Breast epithelium (tissue), 4 donors: ENCODE results near the gene LCN2. TPM values are rescaled to one million over a fixed set of nuclear protein-coding genes. Genes with fewer than 3 reads are reported as not detected.

ENCODE experiments used
- DNase-seq, 2 donors: peaks; one replicate each; pipeline ENCODE4 v3.0.0-alpha.2; 2019; ENCODE audit warnings: low spot score in 2 of 2
- H3K27ac ChIP-seq, 2 donors: fragments of 200-600 bp; sonication (generic) in 1 of 2; one replicate each; pipeline ENCODE4 v1.5.1; 2016 to 2019; ENCODE audit warnings: mild to moderate bottlenecking in 1 of 2
- H3K27me3 ChIP-seq, 2 donors: fragments of 200-600 bp; sonication (generic) in 1 of 2; one replicate each; pipeline versions ENCODE4 v1.5.1 to v1.6.0; 2017 to 2019; ENCODE audit warnings: control low read depth in 1 of 2, mild to moderate bottlenecking in 1 of 2
- H3K36me3 ChIP-seq: fragments of 200-600 bp; one replicate; pipeline ENCODE4 v1.5.1; 2019
- H3K4me1 ChIP-seq, 2 donors: fragments of 200-600 bp; sonication (generic); one replicate each; pipeline ENCODE4 v1.5.1; 2016 to 2019; ENCODE audit warnings: control low read depth in 1 of 2
- H3K4me3 ChIP-seq, 3 donors: fragments of 200-600 bp; sonication (generic); 1 replicate in 2 of 3; 2 replicates in 1 of 3; pipeline ENCODE4 v1.5.1; 2016 to 2019; ENCODE audit warnings: mild to moderate bottlenecking in 3 of 3, moderate library complexity in 2 of 3
- H3K9me3 ChIP-seq, 2 donors: fragments of 200-600 bp; sonication (generic) in 1 of 2; one replicate each; pipeline ENCODE4 v1.5.1; 2016 to 2019; ENCODE audit warnings: control low read depth in 1 of 2
- POLR2A ChIP-seq: fragments of 450-650 bp; IDR thresholded peaks from one replicate; pipeline ENCODE4 v1.6.1; 2016; ENCODE audit warnings: antibody characterized with exemption, mild to moderate bottlenecking, moderate library complexity
- POLR2AphosphoS5 ChIP-seq, 3 donors: sonication (generic); formaldehyde crosslinking; IDR thresholded peaks; one replicate each; pipeline ENCODE4 v1.6.1; 2017; ENCODE audit warnings: antibody characterized with exemption in 3 of 3
- intact Hi-C: fragments of 100-400 bp; cut with DNase I; formaldehyde crosslinking; loops from one replicate; pipeline ENCODE4 v1.15.1; 2023; ENCODE audit warnings: low total_unique reads
- total RNA-seq, 3 donors: library from RNA; depleted of rRNA; stranded (reverse); fragments of >200 nt; gene quantifications; one replicate each; pipeline ENCODE4 v1.1.0, GENCODE V29; 2016
- TF ChIP-seq, protein P1 (sequence below), 3 donors: fragments of 450-650 bp; IDR thresholded peaks; one replicate each; pipeline ENCODE4 v1.5.1; 2016 to 2017; ENCODE audit warnings: antibody characterized with exemption in 3 of 3, mild to moderate bottlenecking in 3 of 3, moderate library complexity in 3 of 3

LCN2 gene
- total RNA-seq, 3 donors from 2014 or later, result 38.5 to 42.3 TPM; not detected in 1

- intact Hi-C loops, result no loop called here
- H3K4me3 ChIP-seq, result no peak overlapping the region
- TF ChIP-seq POLR2AphosphoS5 (IDR thresholded peaks at IDR 0.05) (no peak), POLR2A (no peak)
- TF ChIP-seq, protein P1, sequence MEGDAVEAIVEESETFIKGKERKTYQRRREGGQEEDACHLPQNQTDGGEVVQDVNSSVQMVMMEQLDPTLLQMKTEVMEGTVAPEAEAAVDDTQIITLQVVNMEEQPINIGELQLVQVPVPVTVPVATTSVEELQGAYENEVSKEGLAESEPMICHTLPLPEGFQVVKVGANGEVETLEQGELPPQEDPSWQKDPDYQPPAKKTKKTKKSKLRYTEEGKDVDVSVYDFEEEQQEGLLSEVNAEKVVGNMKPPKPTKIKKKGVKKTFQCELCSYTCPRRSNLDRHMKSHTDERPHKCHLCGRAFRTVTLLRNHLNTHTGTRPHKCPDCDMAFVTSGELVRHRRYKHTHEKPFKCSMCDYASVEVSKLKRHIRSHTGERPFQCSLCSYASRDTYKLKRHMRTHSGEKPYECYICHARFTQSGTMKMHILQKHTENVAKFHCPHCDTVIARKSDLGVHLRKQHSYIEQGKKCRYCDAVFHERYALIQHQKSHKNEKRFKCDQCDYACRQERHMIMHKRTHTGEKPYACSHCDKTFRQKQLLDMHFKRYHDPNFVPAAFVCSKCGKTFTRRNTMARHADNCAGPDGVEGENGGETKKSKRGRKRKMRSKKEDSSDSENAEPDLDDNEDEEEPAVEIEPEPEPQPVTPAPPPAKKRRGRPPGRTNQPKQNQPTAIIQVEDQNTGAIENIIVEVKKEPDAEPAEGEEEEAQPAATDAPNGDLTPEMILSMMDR (IDR thresholded peaks at IDR 0.05), result no peak
- H3K27me3 ChIP-seq, result no peaks in the 10 kb centered on the region
- no peak overlapping the region for H3K27ac ChIP-seq
- DNase-seq, result no peak
- peaks cover 9% of the 10 kb centered on the region for H3K36me3 ChIP-seq
- no peaks in the 10 kb centered on the region for H3K4me1 ChIP-seq
- no peaks in the 10 kb centered on the region for H3K9me3 ChIP-seq
Measured at GRCh38 chr9:128175102-128175563, 25.9 kb downstream of the LCN2 start.

GRCh38 chr9:128175726-128176125 lies 26.5 kb downstream of the LCN2 start:
- Histone ChIP-seq H3K4me3 (no peak overlapping the region), H3K9me3 (no peaks in the 10 kb centered on the region), H3K27ac (no peak overlapping the region), H3K36me3 (peaks cover 9% of the 10 kb centered on the region), H3K4me1 (no peaks in the 10 kb centered on the region), H3K27me3 (no peaks in the 10 kb centered on the region)
- no peak for DNase-seq
- TF ChIP-seq, protein P1 (IDR thresholded peaks at IDR 0.05), result no peak
- TF ChIP-seq POLR2AphosphoS5 (IDR thresholded peaks at IDR 0.05), result no peak
- no peak for TF ChIP-seq POLR2A
- intact Hi-C loops, result no loop called here

DNA sequence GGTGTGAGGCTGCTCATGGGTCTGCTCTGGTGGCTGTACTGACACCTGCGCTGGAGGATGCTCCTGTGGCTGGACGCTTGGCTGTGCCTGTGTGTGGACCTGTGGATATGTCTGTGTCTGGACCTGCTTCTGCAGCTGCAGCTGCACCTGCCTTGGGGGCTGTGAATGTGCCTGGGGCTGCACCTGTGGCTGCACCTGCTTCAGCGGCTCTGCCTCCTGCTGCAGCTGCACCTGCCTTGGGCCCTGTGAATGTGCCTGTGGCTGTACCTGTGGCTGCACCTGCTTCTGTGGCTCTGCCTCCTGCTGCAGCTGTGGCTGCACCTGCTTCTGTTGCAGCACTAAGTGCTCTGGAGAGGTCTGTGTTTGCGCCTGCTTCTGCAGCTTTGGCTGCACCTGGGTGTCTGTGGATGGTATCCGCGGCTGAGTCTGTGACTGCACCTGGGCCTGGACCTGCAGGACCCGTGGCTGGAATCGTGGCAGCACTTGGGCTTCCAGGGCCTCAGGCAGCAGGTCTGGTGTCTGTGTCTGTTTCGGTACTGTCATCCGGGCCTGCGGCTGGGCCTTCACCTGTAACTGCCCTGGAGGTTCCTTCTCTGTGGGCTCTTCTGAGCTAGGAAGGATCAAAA lies 29.7 kb downstream of the LCN2 start:
- TF ChIP-seq POLR2AphosphoS5 (IDR thresholded peaks at IDR 0.05) (no peak), POLR2A (no peak)
- TF ChIP-seq, protein P1 (IDR thresholded peaks at IDR 0.05), result no peak
- intact Hi-C loops, result no loop called here
- DNase-seq, result no peak
- no peak overlapping the region for H3K27ac ChIP-seq
- H3K27me3 ChIP-seq, result no peaks in the 10 kb centered on the region
- H3K4me3 ChIP-seq, result no peak overlapping the region
- no peaks in the 10 kb centered on the region for H3K9me3 ChIP-seq
- no peaks in the 10 kb centered on the region for H3K4me1 ChIP-seq
- H3K36me3 ChIP-seq, result peaks cover 9% of the 10 kb centered on the region

GRCh38 chr9:128180001-128180400 lies 30.7 kb downstream of the LCN2 start:
- Histone ChIP-seq H3K27ac (no peak overlapping the region), H3K4me1 (no peaks in the 10 kb centered on the region), H3K4me3 (no peak overlapping the region), H3K27me3 (no peaks in the 10 kb centered on the region), H3K9me3 (no peaks in the 10 kb centered on the region), H3K36me3 (peaks cover 9% of the 10 kb centered on the region)
- TF ChIP-seq, protein P1 (IDR thresholded peaks at IDR 0.05), result no peak
- TF ChIP-seq POLR2A, result no peak
- TF ChIP-seq POLR2AphosphoS5 (IDR thresholded peaks at IDR 0.05), result no peak
- DNase-seq, result no peak
- intact Hi-C loops, result no loop called here

- TF ChIP-seq, protein P1 (IDR thresholded peaks at IDR 0.05), result no peak
- TF ChIP-seq POLR2A, result no peak
- no peak for TF ChIP-seq POLR2AphosphoS5 (IDR thresholded peaks at IDR 0.05)
- H3K4me1 ChIP-seq, result no peaks in the 10 kb centered on the region
- H3K36me3 ChIP-seq, result peaks cover 9% of the 10 kb centered on the region
- H3K27ac ChIP-seq, result no peak overlapping the region
- H3K9me3 ChIP-seq, result no peaks in the 10 kb centered on the region
- no peaks in the 10 kb centered on the region for H3K27me3 ChIP-seq
- no peak overlapping the region for H3K4me3 ChIP-seq
- DNase-seq, result no peak
- intact Hi-C loops, result no loop called here
Measured at GRCh38 chr9:128180447-128180846, 31.2 kb downstream of the LCN2 start.
